AG09309 (cell line): Measurements from ENCODE around the gene JPT1.
"Not testable (repeated sequence)": the region's sequence is repeated elsewhere in the genome, so short reads cannot be mapped to it uniquely, and the experiment has no call there.

Experiments
- DNase-seq: peaks from one replicate; pipeline ENCODE4 v3.0.0-alpha.2; 2010; ENCODE audit warnings: low read depth
- H3K4me3 ChIP-seq: 2 replicates; pipeline ENCODE4 v1.5.1; 2011; ENCODE audit warnings: mild to moderate bottlenecking, low read depth, low read length, moderate library complexity; ENCODE audit not compliant: control insufficient read depth
- TF ChIP-seq, protein P1 (sequence below): IDR thresholded peaks from 2 replicates; pipeline ENCODE4 v1.5.1; 2011; ENCODE audit warnings: mild to moderate bottlenecking, low read depth, low read length, inconsistent platforms; ENCODE audit not compliant: insufficient read depth, control insufficient read depth; ENCODE audit errors: missing control alignments

Gene JPT1

DNA sequence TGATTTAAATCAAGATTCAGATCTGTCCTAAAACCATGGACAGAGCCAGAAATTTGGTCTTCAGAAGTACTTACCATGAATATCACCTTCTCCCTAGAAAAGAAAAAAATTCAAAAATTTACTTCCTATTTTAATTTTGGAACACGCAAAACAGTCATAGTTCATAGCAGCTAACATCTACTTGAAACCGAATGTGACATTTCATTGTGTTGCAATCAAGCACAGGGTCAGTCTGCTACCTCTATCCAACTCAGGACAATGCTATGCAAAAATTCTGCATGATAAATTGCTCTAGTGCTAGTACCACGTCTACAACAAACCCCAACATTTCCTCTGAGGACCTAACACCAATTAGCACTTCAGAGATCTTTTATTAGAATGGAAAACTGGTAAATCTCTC is 7.7 kb downstream of the JPT1 start:
- DNase-seq: no peak
- H3K4me3 ChIP-seq: no peak overlapping the region
- TF ChIP-seq, protein P1, sequence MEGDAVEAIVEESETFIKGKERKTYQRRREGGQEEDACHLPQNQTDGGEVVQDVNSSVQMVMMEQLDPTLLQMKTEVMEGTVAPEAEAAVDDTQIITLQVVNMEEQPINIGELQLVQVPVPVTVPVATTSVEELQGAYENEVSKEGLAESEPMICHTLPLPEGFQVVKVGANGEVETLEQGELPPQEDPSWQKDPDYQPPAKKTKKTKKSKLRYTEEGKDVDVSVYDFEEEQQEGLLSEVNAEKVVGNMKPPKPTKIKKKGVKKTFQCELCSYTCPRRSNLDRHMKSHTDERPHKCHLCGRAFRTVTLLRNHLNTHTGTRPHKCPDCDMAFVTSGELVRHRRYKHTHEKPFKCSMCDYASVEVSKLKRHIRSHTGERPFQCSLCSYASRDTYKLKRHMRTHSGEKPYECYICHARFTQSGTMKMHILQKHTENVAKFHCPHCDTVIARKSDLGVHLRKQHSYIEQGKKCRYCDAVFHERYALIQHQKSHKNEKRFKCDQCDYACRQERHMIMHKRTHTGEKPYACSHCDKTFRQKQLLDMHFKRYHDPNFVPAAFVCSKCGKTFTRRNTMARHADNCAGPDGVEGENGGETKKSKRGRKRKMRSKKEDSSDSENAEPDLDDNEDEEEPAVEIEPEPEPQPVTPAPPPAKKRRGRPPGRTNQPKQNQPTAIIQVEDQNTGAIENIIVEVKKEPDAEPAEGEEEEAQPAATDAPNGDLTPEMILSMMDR: no peak

DNA sequence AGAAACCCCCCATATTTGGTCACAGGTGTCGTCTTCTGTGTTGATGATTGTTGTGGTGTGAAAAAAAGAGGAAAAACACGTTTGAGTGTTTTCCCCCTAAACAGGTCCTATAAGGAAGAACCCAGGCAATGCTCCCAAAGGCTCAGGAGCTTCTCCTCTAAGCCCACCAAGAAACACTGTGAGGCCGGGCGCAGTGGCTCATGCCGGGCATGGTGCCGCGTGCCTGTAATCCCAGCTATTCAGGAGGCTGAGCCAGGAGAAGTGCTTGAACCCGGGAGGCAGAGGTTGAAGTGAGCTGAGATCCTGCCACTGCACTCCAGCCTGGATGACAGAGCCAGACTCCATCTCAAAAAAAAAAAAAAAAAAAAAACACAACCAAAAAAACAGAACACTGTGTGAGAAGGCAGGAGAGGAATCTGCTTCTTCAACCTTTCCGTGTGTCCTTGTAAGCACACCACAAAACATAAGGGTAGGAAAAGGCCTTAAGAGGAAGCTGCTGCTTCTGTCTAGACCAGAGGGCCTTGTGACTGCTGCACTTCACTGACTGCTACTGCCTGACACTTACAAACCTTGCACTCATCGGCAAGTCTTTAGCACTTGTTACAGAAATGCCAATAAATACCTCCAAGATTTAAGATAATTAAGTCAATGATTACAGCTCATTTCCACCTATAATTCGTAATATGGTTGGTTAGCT is 9.3 kb downstream of the JPT1 start:
- no peak overlapping the region for H3K4me3 ChIP-seq
- TF ChIP-seq, protein P1: no peak
- DNase-seq: no peak

DNA sequence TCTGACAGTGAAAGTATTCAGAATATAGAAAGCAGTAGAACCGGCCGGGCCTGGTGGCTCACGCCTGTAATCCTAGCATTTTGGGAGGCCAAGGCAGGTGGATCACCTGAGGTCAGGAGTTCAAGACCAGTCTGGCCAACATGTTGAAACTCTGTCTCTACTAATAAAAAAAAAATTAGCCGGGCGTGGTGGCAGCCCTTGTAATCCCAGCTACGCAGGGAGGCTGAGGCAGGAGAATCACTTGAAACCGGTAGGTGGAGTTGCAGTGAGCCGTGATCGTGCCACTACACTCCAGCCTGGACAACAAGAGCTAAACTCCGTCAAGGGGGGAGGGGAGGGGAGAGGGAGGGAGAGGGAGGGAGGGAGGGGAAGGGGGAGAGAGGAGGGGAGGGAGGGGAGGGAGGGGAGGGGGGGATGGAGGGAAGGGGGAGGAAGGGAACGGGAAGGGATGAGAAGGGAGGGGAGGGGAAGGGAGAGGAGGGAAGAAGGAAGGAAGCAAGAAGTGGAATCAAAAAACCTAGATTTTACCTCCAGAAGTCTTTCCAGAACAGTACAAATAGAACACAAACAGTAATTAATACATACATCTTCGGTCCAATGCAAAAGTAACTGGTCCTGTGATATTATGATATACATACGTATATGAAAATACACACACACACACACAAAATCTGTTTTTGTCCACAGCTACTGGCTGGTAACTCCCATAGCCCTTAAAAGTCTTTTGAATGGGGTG is 11.9 kb downstream of the JPT1 start:
- no peak overlapping the region for H3K4me3 ChIP-seq
- TF ChIP-seq, protein P1: no peak
- DNase-seq: no peak

DNA sequence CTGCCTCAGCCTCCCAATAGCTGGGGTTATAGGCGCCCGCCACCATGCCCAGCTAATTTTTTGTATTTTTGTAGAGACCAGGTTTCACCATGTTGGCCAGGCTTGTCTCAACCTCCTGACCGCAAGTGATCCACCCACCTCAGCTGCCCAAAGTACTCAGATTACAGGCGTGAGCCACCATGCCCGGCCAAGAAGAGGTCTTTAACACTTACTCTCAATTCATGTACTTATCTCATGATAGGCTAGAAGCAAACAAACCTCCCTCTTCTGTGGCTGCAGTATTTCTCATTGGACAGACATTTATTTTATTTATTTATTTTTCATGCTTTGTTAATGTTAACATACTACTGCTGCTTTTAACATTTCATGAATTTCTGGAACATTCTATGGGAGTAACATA is 15.8 kb downstream of the JPT1 start:
- TF ChIP-seq, protein P1: no peak
- H3K4me3 ChIP-seq: no peak overlapping the region
- DNase-seq: no peak

DNA sequence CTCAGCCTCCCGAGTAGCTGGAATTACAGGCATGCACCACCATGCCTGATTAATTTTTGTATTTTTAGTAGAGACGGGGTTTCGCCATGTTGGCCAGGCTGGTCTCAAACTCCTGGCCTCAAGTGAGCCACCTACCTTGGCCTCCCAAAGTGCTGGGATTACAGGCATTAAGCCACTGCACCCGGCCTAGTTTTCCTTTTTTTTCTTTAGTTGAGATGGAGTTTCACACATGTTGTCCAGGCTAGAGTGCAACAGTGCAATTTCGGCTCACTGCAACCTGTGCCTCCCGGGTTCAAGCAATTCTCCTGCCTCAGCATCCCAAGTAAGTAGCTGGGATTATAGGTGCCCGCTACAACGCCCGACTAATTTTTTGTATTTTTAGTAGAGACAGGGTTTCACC is 16.6 kb downstream of the JPT1 start:
- H3K4me3 ChIP-seq, DNase-seq: not testable (repeated sequence)

DNA sequence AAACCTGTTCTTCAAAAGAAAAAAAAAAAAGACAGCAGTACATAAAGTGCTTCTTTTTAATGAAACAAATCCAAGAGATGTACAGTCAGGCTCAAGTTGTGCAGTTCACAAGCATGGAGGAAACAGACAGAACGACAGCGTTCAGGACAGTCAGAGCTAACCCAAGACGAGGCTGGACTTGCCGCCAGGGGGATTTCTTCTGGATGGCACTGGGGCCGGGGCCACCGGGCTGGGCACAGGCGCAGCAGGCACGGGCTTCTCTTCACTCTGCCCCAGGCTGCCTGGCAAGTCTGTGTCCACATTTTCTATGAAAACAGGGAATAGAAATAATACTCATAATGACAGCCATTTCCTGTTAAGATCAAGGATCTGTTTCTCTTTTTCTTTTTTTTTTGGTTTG is 18.4 kb downstream of the JPT1 start:
- no peak for DNase-seq
- TF ChIP-seq, protein P1: no peak
- no peak overlapping the region for H3K4me3 ChIP-seq

DNA sequence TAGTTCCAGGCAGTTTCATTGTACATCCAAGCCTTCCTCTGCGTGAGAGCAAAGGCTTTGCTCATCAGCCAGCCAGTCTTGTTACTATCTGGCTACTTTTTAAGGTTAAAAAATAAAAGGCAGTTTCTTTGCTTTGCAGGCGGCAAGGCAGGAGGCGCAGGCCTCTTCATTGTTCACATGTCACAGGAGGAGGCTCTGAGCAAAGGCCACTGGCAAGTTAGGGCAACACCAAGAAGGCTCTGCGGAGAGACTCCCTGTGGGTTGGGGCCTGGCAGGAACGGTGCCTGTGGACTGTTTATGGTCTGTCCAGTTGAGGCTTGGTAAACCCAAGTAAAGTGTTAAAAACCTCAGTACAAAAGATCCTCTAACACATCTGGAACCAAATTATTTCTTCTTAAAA is 18.9 kb downstream of the JPT1 start:
- no peak overlapping the region for H3K4me3 ChIP-seq
- DNase-seq: no peak
- TF ChIP-seq, protein P1: no peak

DNA sequence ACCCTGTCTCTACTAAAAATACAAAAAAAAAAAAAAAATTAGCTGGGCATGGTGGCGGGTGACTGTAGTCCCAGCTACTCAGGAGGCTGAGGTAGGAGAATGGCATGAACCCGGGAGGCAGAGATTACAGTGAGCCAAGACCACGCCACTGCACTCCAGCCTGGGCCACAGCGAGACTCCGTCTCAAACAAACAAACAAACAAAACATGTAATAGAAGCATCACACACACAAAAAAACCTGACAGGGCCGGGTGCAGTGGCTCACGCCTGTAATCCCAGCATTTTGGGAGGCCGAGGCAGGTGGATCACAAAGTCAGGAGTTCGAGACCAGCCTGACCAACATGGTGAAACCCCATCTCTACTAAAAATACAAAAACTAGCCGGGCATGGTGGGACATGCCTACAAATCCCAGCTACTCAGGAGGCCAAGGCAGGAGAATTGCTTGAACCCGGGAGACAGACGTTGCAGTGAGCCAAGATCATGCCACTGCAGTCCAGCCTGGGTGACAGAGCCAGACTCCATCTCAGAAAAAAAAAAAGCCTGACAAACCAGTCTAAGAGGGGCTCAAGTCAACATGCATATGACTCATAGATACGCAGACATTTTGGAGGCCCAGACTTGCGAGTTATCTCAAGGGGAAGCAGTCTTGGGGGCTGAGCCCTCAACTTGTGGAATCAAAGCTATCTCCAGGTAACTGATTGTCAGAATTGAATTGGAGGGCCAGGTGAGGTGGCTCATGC is 20.5 kb downstream of the JPT1 start:
- DNase-seq: not testable (repeated sequence)

More for the DNA sequence above, 20.5 kb downstream of the JPT1 start:
- H3K4me3 ChIP-seq: not testable (repeated sequence)
